NAMALWA (cell line): Measurements from ENCODE around the gene SHISAL2A.

Source experiments
- DNase-seq: peaks from one replicate; pipeline ENCODE4 v3.0.0-alpha.2; 2015; ENCODE audit warnings: low spot score

The SHISAL2A gene

DNA sequence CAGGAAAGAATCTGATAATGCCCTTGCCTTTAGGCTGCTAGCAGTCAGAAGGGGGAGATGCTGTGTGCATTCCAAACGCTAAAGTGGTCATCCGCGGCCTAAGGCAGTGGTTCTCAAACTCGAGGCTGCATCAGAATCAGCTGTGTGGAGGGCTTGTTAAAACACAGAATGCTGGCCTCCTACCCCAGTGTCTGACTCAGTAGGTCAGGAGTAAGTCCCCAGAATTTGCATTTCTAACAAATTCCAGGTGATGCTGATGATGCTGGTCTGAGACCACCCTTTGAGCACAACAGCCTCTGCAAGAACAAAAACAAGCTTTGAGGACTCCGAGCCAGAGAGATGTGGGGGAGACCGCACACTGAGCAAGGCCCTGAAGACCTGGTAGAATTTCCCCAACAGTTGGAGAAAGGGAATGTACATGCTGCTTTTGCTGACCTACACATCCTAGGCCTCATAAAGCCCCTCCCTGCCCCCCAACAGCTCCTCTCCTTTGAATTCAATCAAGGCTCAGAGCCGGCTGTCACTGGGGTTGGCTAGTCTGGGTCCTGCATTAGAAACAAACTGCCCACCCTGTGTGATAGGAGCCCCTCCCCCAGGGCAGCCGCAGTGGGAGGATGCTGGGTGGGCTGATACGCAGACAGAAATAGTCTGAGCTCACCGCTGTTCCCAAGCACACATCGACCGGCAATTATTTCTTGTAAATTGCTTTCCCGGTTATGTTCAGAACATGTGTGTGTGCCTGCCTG is 27.1 kb downstream of the SHISAL2A start:
- no peak for DNase-seq

DNA sequence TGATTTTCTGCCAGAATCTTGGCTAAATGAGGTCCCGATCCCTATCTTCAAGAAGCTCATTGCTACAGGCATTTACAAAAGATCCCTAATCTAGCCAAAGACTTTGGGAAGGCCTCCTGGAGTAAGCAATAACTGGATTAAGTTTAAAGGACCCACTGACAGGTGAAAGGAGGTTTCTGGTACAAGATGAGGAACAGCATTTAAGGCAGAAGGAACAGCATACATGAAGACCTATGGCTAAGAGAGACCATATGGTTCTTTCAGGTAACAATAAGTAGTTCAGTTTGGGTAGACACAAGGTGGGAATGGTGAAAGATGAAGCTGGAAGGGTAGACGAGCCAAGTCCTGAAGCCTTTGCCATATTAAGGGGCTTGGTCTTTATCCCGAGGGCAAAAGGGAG is 27.8 kb downstream of the SHISAL2A start:
- DNase-seq: no peak

DNA sequence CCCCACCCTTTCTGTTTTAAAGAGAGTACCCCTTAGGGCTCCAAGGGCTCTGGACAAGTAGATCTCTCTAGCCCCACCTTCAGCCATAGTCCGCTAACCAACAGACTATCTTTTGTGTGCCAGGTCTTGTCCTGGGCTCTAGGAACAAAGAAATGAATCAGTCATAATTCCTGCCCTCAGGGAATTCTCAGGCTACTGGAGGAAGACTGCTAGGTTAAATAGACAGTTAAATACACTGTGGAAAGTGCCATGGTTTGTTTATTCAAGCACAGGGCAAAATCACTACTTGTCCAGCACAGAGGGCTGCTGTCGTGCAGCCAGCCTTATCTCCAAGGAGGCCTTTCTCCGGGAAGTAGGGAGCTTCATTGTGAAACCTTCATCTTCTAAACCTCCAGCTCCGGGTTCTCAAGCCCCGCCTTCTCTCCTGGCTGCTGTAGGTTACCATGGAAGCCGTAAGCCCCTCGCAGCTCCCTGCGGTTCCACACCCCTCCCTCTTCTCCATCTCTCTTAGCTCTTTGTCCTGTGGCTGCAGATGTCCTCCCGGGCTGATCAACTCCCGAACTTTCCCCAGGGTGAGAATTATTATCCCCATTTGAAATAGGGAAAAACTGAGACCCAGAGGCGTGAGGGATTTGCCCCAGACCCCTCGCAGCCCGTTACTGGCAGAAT is 29.8 kb downstream of the SHISAL2A start:
- DNase-seq: no peak

DNA sequence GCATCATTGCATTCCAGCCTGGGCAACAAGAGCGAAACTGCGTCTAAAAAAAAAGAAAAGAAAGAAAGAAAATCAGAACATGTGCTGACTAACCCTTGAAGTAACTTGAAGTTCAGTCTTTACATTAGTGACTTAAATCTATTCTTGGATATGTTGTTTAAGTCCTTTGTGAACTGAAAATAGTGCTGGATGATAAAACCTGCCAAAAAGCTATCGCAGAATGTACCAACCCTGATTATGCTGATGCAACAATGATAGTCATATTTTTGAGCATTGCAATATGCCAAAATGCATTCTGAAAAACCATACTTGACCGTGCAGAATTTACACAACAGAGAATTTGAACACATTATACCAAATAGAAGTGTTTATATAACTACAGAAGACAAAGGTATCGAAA is 30.7 kb downstream of the SHISAL2A start:
- no peak for DNase-seq

DNA sequence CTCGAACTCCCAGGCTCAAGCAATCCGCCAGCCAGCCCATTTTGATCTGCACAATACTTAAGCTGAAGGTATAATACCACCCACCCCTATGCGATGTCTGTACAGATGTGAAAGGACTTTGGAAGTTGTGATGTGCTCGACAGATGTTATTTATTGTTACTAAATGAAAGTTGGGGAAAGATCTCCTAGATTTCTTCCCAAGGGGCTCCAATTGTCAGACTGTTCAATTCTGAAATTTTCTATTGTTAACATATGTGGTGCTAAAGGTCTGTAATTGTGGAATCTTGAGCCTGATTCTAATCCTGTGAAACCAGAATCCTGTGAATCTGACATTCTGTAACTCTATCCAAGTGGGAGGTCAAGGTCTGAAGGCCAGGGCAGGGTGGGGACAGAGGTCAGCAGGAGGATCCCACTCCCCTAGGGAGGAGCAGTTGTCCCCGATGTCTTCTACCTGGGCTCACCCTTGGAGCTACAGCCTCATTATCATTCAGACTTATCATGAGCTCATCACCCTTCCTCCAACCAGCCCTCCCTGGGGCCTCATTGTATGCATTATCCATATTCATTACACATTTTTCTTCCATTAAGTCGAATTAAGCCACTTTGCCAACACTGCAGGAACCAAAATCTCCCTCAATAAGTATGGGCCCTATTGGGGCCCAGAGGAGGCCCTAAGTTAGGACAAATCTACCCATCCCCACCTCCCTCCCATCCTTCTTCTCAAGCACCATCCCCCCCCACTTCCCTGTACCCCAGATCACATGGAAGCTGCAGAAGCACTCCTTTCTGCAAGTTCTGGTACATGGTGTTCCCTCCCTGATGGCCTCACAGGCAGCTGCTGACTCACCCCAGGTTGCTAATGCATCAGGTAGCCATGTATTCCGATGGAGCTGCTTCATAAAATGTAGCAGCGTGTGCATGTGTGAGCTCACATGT is 32.3 kb downstream of the SHISAL2A start:
- no peak for DNase-seq

DNA sequence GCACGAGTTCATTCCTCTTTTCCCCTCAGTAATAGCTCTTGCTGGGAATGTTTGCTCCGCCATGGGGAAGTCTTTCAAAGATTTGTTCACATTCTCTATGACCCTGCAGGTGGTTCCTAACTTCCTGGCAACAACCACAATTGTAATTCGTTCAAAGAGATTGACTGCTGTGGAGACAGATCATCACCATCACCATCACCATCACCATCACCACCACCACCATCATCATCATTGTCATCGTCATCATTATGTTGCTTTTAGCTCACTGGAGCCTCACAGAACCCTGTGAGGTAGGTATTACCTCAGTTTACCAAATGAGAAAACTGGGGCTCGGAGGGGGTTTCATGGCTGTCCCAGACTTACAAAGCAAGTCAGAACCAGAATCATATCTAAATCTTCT is 34.3 kb downstream of the SHISAL2A start:
- no peak for DNase-seq

DNA sequence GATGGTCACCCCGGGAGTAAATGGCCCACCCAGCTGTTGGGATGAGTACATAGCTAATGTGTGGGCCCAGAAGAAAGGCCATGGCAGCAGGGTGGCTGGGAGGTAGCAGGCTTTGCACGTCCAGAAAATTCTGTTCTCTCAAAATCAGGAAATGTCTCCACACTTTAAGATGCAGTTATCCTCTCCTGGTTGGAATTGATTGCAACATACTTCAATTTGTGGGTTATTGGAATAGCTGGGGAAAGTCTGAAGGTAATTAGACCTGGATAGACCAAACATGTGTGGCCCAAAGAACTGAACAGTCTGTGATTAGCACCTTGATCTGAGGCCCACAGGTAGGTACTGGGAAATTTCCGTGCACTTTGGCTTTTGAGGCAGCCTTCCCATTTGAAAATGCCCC is 35.0 kb downstream of the SHISAL2A start:
- no peak for DNase-seq

DNA sequence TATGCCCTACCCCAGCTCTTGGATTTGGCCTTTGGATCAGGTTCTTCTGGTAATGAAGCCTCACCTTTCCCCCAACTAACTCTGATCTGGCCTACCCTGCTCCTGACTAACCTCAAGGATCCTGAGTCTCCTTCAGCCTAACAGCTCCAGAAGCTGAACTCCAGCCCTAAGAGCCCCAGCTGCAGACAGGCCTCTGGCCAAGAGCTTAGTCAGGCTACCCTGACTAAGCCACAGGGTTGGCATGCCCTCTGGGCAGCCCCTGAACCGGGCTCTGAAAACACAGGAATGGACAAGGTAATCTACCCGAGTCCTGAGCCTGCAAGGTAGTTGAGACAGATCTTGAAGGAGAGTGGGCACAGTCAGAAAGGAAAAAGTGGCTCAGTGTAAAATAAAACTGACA is 35.7 kb downstream of the SHISAL2A start:
- DNase-seq: no peak

DNA sequence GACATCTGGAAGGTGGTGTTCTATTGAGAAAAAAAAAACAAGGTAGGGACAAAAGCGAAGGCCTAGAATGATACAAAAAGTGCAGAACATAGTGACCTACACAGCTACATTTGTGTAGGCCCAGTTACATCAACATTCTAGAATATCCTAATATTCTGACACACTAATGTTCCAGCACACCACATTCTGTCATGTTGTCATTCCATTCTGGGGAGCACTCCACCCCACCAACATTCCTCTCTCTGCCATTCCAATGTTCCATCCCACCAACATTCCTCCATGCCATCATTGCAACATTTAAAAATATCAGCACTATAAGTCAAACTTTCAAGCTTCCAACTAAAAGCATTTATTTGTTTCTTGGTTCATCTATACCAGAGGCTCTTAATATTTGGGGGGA is 36.7 kb downstream of the SHISAL2A start:
- no peak for DNase-seq

DNA sequence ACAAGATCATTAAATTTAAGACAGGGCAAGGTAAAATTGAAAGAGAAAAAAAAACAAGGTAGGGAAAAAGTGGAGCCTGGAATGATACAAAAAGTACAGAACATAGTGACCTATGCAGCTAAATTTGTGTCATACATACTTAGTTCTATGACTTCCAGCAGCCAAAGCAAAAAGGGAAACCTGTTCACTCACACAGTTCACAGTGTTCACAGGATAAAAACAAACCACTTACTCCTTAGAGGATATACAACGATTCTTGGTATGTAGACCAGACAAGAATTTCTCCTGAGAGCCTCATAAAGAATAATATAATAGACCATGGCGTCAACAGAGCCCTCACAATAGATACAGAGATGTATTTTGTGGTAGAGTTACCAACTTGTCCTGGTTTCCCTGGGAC is 37.6 kb downstream of the SHISAL2A start:
- no peak for DNase-seq

DNA sequence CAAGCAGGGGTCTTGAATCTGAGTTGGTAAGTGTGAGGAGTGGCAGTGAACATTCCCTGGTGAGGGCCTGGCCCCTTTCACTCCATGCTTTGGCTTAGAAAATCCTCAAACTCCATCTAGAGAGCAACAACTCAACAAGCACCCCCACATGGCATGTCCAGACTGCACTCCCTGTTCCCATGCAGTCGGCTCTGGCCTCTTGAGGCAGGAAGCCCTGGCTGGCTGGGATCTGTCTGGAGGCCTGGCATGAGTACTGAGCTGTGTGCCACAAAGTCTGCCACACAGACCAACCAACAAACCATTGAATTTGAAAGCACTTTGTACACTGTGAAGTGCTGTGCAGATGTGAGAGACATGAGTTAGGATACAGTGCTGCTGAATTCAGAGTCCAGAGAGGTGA is 40.0 kb downstream of the SHISAL2A start:
- no peak for DNase-seq

DNA sequence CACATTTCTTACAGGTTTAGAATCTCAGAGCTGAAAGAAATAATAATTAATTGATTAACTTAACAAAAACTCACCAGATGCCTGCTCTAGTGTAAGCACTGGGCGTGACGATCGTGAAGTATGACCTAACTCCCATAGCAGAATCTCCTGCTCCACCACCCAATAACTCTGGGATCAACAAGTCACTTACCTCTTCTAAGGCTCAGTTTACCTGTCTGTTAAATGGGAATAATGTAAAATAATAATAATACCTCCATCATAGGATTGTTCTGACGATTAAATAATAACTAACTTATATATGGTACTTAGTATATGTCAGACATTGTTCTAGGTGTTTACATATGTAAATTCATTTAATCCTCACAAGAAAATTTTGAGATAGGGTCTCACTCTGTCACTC is 40.5 kb downstream of the SHISAL2A start:
- DNase-seq: no peak

DNA sequence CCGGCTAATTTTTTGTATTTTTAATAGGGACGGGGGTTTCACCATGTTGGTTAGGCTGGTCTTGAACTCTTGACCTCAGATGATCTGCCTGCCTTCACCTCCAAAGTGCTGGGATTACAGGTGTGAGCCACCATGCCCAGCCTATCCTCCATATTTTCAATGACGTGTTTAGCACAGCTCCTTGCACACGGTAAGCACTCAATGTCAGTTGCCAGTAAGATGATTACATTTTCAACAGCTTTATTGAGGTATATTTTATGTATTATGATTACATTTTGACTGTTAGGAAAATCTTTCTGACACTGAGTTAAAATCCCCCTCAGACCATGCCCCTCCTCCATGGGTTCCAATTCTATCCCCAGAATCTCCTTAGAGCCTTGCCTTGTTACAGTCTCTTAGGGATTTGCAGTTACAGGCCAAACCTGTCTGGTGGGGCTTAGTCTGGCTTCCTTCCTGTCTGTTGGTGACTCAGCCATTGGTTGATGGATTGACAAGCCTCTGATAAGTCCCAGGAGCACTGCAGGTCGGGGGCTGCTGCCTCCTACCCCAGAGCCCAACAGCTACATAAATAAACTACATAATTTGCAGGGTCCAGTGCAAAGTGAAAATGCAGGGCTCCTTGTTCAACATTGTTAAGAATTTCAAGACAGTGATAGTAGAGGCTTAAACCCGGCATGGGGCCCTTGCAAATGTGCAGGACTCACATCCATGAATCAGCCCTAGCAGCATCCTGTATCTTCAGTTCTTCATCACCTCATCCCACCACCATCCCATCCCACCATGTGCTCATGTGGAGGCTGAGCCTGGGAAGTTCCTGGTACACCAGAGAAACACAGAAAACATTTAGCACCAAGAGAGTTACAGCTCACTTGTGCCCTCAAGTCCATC is 41.8 kb downstream of the SHISAL2A start:
- no peak for DNase-seq

DNA sequence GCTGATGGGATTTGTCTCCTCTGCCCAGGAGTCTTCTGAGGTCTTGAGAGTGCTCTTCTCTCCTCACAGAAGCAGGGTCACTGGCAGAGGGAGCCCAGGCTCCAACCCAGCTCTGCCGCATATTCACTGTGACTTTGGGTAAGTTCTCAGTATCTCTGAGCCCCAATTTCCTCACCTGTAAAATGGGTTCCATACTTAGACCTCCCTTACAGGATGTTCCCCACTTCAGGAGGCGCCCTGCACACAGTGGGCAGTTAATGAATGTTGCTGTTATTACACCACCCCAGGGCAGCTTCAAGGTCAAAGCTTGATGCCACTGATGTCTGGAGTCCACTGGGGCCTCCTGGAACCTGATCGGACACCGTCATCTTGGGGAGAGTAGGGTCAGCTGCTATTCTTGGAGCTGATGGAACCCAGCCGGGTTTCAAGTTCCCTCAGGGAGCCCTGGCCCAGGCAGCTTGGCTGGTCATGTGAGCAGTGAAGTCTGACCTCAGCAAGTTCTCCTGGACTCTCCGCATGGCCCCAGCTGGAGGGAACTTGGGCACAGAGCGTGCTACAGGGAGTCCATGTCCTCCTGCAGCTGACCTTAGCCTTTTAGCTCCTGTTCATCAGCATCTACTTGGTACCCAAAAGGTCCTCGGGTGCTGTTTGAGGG is 43.4 kb downstream of the SHISAL2A start:
- no peak for DNase-seq

DNA sequence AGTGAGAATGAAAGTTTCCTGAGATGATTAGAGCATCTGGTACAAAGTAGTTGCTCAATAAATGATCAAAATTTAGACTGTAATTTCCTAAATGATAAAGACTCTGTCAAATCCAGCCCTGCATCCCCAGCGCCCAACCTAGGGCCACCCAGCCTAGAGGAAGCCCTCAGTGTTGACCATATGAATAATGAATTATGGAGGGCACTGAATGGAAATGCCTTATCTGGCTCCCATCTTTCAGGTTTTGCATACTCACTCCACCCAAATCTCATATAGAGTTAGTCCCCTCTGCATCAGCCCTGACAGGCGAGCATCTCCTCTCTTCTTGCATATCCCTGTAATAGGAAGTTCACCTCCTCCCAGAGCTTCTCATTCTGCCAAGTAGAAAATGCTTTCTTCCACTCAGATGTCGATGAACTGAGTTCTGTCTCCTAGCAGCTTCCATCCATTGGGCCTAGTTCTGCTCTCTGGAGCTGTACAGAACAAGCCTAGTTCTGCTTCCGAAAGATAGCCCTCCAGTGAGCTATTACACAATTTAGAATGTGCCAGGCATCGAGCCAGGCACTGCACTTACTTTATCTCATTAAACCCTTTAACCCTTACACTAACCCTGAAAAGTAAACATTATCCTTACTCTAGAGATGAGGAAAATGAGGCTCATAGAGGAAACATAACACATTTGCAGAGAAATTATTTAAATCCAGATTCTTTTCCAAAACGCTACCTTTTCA is 44.3 kb downstream of the SHISAL2A start:
- DNase-seq: no peak

DNA sequence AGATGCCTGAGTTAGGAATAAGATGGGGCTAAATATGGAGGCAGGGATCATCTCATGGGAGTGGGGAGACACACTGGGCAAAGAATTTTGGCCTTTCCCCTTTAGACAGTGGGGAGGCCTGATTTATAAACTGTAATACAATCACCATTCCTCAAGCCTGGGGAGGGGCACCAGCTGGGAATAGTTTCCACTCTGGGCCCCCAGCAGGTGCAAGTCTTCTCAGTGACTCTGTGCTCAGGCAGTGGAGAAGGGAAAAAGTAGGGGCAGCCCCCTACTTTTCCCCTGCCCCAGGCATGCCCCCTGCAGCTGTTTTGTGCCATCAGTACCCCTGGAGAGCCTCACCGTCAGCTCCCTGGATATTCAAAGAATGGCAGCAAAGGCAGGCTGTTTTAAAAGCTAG is 46.1 kb downstream of the SHISAL2A start:
- no peak for DNase-seq

DNA sequence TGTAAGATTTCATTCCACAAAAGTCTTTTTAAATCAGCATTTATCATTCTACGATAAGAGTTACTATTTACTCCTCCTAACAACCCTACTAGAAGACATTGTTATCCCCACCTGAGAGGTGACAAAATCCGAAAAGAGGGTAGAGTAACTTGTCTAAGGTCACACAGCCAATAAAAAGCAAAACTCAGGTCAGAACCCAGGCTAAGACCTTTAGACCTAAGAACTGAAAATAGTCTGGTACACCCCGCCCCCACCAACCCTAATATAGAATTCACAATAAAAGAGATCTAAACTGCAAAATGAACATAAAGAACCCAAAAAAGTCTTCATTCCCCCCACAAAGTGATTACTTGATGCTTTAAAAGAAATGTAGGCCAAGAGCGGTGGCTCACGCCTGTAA is 46.5 kb downstream of the SHISAL2A start:
- no peak for DNase-seq

DNA sequence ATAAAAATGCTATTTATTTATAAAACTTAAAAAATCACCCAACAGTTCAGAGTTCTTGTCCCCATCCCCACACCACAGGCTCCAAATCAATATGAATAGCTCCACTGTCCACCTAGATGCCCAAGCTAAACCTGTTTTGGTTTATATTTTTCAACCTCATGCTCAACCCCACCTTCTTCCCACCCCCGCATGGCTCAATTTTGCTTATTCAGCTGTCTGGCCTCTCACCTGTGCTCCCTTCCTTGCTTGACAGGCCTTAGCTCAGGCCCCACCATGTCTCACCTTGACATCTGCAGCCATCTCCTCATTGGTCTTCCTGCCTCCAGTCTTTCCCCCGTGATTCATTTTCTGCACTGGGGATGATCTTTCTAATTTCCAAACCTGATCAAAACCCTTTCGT is 47.4 kb downstream of the SHISAL2A start:
- DNase-seq: no peak

DNA sequence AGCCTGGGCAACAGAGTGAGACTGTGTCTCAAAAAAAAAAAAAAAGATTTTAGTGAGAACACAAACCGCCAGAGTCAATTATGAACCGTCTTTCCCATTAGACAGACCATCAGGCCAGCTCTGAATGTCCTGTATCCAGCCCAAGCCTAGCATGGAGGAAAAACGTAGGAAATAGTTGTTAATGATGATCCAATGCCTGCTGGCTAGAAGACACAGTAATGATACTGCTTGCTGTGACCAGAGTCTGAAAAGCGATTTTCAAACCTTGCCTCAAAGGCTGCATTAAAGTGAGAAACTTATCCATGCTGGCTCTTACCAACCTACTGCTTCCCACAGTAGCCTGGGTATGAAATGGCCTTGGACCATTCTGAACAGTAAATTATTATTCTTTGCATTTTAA is 48.2 kb downstream of the SHISAL2A start:
- DNase-seq: no peak

DNA sequence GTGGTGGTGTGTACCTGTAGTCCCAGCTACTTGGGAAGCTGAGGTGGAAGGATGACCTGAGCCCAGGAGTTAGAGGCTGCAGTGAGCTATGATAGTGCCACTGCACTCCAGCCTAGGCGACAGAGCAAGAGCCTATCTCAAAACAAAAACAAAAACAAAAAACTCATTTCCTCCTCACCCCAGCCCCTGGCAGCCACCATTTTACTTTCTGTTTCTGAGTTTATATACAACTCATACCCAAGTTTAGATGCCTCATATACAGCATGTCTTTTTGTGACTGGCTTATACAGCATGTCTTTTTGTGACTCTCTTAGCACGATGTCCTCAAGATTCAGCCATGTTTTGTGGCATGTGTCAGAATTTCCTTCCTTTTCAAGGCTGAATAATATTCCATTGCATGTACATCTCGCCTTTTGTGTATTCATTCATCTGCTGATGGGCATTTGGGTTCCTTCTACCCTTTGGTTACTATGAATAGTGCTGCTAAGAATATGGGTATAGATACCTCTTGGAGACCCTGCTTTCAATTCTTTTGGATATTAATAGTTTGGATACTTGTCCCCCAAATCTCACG is 50.5 kb downstream of the SHISAL2A start:
- no peak for DNase-seq
